NCI-H2171 (cell line): Measurements from ENCODE around the gene PCNT.

Source experiments
- DNase-seq: peaks from one replicate; lab custom pipeline; 2025; lab: John Stamatoyannopoulos, UW

PCNT gene

DNA sequence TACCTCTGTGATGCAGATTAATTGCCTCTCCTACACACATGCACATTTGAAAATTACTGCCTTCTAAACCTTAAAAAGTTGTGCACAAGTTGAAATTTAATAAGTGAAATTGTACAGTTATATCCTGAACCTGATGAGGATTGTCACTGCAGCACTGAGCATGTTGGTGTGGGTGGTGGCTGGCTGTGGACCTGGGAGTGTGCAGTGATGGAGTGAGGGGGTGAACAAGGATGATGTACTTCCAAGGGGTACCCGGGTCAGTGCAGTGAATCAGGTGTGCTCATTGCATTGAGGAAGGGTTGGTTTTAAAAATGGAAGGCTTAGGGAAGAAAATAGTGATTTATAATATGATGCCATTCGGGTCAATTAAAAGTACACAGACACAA lies 158.9 kb downstream of the PCNT start:
- DNase-seq: no peak

- DNase-seq: peak; percentile 1
Observed at GRCh38 chr21:46483300-46484295, 159.6 kb downstream of the PCNT start.

- DNase-seq: peak; percentile 32
Observed at GRCh38 chr21:46486481-46487126, 162.6 kb downstream of the PCNT start.

- DNase-seq: no peak
Observed at GRCh38 chr21:46489162-46489663, 165.3 kb downstream of the PCNT start.

- DNase-seq: no peak
Observed at GRCh38 chr21:46489800-46490199, 165.8 kb downstream of the PCNT start.

GRCh38 chr21:46491553-46491952 lies 167.6 kb downstream of the PCNT start:
- DNase-seq: no peak

GRCh38 chr21:46492851-46493250 lies 168.9 kb downstream of the PCNT start:
- DNase-seq: no peak

DNA sequence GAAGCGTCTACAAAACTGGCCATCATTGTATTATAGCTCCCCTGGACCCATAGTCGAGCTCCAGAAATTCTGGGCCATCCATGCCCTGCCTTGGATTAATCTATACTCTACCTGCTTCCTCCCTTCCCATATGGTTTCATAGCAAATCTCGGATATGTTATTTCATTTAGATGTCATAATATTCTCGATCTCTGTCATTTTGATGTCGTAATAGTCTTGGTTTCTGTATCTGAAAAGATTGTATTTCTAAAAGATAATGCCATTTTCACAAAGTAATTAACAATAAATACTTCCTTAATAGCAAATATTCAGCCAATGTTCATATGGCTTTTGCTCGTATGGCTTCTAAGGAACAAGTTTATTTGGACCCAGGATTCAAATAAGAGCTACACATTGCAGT lies 169.9 kb downstream of the PCNT start:
- DNase-seq: no peak
